ENCODE results near the gene SLC7A1. TPM values are rescaled to one million over a fixed set of nuclear protein-coding genes. Genes with fewer than 3 reads are reported as not detected.

The SLC7A1 gene
- total and polyA plus RNA-seq, 2 of the 8 experiments (the other 6 are each of a cell fraction or from before 2014, with no cell fraction given): 26.8 to 114 TPM

DNA sequence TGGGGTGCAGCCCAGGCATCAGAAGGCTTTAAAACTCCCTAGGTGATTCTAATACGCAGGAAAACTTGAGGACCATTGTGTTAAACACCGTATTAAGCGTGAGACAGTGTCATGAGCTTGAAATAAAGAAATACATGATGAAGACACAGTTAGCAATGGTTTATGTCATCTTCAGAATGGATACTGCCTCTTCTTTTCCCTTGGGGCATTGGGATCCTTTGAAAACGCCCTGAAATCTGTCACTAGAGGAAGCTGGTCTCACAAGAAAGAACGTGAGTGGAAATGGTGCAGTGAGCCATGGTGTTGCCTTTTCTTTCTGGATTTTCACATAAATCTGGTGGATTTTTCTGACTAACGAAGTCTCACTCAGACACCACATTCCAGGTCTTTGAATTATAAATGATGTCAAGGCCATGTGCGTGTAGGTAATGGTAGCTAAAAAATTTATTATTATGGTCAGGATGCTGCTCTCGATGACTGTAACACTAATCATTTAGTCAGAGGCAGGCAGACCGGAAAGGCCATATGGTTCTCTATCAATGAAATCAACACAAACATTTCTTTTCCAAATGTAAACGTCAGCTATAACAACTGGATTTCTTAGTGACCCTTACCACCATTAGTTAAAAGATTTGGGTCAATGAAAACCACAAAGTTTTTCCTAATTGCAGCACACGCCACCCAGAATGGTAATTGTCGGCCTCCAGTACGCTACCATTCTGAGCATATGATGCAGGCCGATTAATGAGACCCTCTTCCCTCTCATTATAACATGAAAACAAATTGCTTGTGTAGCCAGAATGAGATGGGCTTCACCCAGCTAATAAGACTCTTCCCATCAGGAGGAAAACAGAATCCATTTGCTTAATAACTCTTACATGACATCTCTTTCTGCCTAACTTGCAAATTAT, 105.6 kb downstream of the SLC7A1 start (continued):
- TF ChIP-seq, protein P1, sequence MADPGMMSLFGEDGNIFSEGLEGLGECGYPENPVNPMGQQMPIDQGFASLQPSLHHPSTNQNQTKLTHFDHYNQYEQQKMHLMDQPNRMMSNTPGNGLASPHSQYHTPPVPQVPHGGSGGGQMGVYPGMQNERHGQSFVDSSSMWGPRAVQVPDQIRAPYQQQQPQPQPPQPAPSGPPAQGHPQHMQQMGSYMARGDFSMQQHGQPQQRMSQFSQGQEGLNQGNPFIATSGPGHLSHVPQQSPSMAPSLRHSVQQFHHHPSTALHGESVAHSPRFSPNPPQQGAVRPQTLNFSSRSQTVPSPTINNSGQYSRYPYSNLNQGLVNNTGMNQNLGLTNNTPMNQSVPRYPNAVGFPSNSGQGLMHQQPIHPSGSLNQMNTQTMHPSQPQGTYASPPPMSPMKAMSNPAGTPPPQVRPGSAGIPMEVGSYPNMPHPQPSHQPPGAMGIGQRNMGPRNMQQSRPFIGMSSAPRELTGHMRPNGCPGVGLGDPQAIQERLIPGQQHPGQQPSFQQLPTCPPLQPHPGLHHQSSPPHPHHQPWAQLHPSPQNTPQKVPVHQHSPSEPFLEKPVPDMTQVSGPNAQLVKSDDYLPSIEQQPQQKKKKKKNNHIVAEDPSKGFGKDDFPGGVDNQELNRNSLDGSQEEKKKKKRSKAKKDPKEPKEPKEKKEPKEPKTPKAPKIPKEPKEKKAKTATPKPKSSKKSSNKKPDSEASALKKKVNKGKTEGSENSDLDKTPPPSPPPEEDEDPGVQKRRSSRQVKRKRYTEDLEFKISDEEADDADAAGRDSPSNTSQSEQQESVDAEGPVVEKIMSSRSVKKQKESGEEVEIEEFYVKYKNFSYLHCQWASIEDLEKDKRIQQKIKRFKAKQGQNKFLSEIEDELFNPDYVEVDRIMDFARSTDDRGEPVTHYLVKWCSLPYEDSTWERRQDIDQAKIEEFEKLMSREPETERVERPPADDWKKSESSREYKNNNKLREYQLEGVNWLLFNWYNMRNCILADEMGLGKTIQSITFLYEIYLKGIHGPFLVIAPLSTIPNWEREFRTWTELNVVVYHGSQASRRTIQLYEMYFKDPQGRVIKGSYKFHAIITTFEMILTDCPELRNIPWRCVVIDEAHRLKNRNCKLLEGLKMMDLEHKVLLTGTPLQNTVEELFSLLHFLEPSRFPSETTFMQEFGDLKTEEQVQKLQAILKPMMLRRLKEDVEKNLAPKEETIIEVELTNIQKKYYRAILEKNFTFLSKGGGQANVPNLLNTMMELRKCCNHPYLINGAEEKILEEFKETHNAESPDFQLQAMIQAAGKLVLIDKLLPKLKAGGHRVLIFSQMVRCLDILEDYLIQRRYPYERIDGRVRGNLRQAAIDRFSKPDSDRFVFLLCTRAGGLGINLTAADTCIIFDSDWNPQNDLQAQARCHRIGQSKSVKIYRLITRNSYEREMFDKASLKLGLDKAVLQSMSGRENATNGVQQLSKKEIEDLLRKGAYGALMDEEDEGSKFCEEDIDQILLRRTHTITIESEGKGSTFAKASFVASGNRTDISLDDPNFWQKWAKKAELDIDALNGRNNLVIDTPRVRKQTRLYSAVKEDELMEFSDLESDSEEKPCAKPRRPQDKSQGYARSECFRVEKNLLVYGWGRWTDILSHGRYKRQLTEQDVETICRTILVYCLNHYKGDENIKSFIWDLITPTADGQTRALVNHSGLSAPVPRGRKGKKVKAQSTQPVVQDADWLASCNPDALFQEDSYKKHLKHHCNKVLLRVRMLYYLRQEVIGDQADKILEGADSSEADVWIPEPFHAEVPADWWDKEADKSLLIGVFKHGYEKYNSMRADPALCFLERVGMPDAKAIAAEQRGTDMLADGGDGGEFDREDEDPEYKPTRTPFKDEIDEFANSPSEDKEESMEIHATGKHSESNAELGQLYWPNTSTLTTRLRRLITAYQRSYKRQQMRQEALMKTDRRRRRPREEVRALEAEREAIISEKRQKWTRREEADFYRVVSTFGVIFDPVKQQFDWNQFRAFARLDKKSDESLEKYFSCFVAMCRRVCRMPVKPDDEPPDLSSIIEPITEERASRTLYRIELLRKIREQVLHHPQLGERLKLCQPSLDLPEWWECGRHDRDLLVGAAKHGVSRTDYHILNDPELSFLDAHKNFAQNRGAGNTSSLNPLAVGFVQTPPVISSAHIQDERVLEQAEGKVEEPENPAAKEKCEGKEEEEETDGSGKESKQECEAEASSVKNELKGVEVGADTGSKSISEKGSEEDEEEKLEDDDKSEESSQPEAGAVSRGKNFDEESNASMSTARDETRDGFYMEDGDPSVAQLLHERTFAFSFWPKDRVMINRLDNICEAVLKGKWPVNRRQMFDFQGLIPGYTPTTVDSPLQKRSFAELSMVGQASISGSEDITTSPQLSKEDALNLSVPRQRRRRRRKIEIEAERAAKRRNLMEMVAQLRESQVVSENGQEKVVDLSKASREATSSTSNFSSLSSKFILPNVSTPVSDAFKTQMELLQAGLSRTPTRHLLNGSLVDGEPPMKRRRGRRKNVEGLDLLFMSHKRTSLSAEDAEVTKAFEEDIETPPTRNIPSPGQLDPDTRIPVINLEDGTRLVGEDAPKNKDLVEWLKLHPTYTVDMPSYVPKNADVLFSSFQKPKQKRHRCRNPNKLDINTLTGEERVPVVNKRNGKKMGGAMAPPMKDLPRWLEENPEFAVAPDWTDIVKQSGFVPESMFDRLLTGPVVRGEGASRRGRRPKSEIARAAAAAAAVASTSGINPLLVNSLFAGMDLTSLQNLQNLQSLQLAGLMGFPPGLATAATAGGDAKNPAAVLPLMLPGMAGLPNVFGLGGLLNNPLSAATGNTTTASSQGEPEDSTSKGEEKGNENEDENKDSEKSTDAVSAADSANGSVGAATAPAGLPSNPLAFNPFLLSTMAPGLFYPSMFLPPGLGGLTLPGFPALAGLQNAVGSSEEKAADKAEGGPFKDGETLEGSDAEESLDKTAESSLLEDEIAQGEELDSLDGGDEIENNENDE (IDR thresholded peaks at IDR 0.05; ENCODE audit: insufficient replicate concordance, low read length): no peak
- no peak for TF ChIP-seq BCL11A (IDR thresholded peaks at IDR 0.05; ENCODE audit: low read depth in 2 of 2, low read length in 2 of 2)
- TF ChIP-seq RNF2 (IDR thresholded peaks at IDR 0.05; ENCODE audit: borderline replicate concordance, low read depth, low read length, missing control alignments, poor library complexity, severe bottlenecking): no peak
- TF ChIP-seq, protein P2, sequence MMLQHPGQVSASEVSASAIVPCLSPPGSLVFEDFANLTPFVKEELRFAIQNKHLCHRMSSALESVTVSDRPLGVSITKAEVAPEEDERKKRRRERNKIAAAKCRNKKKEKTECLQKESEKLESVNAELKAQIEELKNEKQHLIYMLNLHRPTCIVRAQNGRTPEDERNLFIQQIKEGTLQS (IDR thresholded peaks at IDR 0.05; ENCODE audit: insufficient read depth, low read depth, low read length): no peak
- no peak for TF ChIP-seq SUZ12 (IDR thresholded peaks at IDR 0.05; ENCODE audit: low read length)
- no peak for TF ChIP-seq CBX8 (IDR thresholded peaks at IDR 0.05; ENCODE audit: borderline replicate concordance, low read depth, low read length)
- TF ChIP-seq ZNF274 (IDR thresholded peaks at IDR 0.05; ENCODE audit: borderline replicate concordance, extremely low read depth, low read length): no peak

All from H1 (cell line).